ENCODE measurements around the gene KIF5A.

Gene KIF5A

GRCh38 chr12:57632073-57632957 lies 82.5 kb downstream of the KIF5A start:
- DNase-seq (ENCODE audit: low read depth): no peak

GRCh38 chr12:57632958-57633840 lies 83.4 kb downstream of the KIF5A start, which contains the start of gene B4GALNT1:
B4GALNT1 (minus strand) TSS chr12:57633201; CDS start chr12:57632132, 1,069 bp downstream.
- peak; percentile 53 for DNase-seq (ENCODE audit: low read depth)
